Smooth muscle cell (in vitro differentiated cells): ENCODE results near the gene COL18A1. TPM values are rescaled to one million over a fixed set of nuclear protein-coding genes. Genes with fewer than 3 reads are reported as not detected.

Experiments used
- DNase-seq: peaks from one replicate; lab custom pipeline; 2025; ENCODE audit not compliant: unreplicated experiment; lab: John Stamatoyannopoulos, UW
- H2AFZ ChIP-seq: fragments of 200-600 bp; sonication (generic); 2 replicates; pipeline ENCODE4 v1.6.0; 2016; ENCODE audit warnings: antibody characterized with exemption, low read depth, mild to moderate bottlenecking
- H3F3A ChIP-seq: fragments of 200-600 bp; sonication (generic); 2 replicates; pipeline ENCODE4 v1.6.0; 2017; ENCODE audit warnings: antibody characterized with exemption, low read depth
- H3K27ac ChIP-seq: fragments of 200-600 bp; sonication (generic); 2 replicates; pipeline ENCODE4 v1.5.1; 2016; ENCODE audit warnings: low read depth, mild to moderate bottlenecking
- H3K27me3 ChIP-seq: fragments of 200-600 bp; sonication (generic); 2 replicates; pipeline ENCODE4 v1.6.1; 2016; ENCODE audit warnings: low read depth, mild to moderate bottlenecking
- H3K36me3 ChIP-seq: fragments of 200-600 bp; sonication (generic); 2 replicates; pipeline ENCODE4 v1.5.1; 2016; ENCODE audit warnings: low read depth
- H3K4me1 ChIP-seq: fragments of 200-600 bp; sonication (generic); 2 replicates; pipeline ENCODE4 v1.5.1; 2016; ENCODE audit warnings: low read depth
- H3K4me2 ChIP-seq: fragments of 200-600 bp; sonication (generic); 2 replicates; pipeline ENCODE4 v1.6.0; 2016; ENCODE audit warnings: mild to moderate bottlenecking
- H3K4me3 ChIP-seq: fragments of 200-600 bp; sonication (generic); 2 replicates; pipeline ENCODE4 v1.5.1; 2016; ENCODE audit warnings: mild to moderate bottlenecking
- H3K79me2 ChIP-seq: fragments of 200-600 bp; sonication (generic); 2 replicates; pipeline ENCODE4 v1.6.0; 2016; ENCODE audit warnings: low read depth, mild to moderate bottlenecking
- H3K9ac ChIP-seq: fragments of 200-600 bp; sonication (generic); 2 replicates; pipeline ENCODE4 v1.6.0; 2016; ENCODE audit warnings: low read depth
- H3K9me3 ChIP-seq: fragments of 200-600 bp; sonication (generic); replicated peaks from 2 replicates; pipeline ENCODE4 v1.5.1; 2016; ENCODE audit warnings: low read depth
- H4K20me1 ChIP-seq: fragments of 200-600 bp; sonication (generic); 2 replicates; pipeline ENCODE4 v1.6.0; 2016; ENCODE audit warnings: low read depth
- WGBS: methylation state at CpG from one replicate; pipeline ENCODE4 v1.1.7; 2016; ENCODE audit warnings: low lambda C conversion rate; 5-methylcytosine and 5-hydroxymethylcytosine counted together
- polyA plus RNA-seq: library from polyadenylated mRNA; unstranded; fragments of >200 nt; fragmentation: Nextera tagmentation; extraction: Ambion mirVana; gene quantifications from 2 replicates; pipeline ENCODE4 v1.2.1, GENCODE V29; 2016
- total RNA-seq: library from RNA; depleted of rRNA; stranded (reverse); fragments of >200 nt; gene quantifications from 2 replicates; pipeline ENCODE4 v1.2.3, GENCODE V29; 2014
- TF ChIP-seq, protein P1 (sequence below): fragments of 200-600 bp; sonication (generic); IDR thresholded peaks from 2 replicates; pipeline ENCODE4 v1.5.1; 2017; ENCODE audit warnings: borderline replicate concordance, mild to moderate bottlenecking, antibody characterized with exemption; ENCODE audit not compliant: insufficient read depth, poor library complexity, severe bottlenecking

COL18A1 gene
- total and polyA plus RNA-seq, 2 experiments from 2014 or later = 192 to 485 TPM

DNA sequence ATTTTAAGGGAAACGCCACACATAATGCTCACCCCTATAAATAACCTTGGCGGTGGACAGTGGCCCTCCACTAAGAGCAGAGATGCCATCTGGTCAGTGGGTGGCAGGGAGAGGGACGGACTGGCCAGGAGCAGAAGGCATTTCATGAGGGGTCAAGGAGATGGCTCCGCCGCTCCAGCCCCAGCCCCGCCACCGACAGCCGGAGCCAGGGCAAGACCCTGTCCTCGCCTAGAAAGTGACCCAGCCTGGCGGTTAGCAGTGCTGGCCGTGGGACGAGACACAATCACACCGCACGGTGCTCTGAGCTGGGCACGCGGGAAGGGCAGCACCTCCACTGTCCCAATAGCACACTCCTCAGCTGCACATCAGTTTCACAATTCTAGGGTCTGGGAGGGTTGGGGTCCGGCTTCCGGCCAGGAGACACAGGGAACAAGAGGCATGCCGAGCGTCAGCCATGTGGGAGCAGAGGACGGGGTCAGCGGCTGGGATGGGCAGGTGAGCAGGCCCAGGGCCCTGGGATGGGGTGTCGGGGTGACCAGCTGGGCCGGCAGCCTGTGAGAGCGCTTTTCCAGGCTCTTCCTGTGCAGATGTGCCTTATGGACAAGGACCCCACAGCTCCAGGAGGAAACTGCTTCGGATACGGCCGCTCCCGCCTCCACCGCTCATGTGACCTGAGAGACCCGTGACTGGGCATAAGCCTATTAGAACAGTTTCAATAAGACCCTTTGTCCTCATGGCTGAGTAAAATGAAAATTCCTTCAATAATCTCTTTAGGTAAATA is 131.5 kb downstream of the COL18A1 start:
- no peak for DNase-seq
- H3K79me2 ChIP-seq = no peaks in the 10 kb centered on the region
- H3K4me3 ChIP-seq = no peak overlapping the region
- 93% methylated on average over 31 of the region's 31 CpGs for WGBS
- no peak overlapping the region for H3K9ac ChIP-seq
- no peaks in the 10 kb centered on the region for H3K36me3 ChIP-seq
- H3K9me3 ChIP-seq = no peaks in the 10 kb centered on the region
- H3F3A ChIP-seq = no peaks in the 10 kb centered on the region
- H2AFZ ChIP-seq = no peak overlapping the region
- H3K27me3 ChIP-seq = no peaks in the 10 kb centered on the region
- no peaks in the 10 kb centered on the region for H4K20me1 ChIP-seq
- no peak overlapping the region for H3K4me2 ChIP-seq
- TF ChIP-seq, protein P1, sequence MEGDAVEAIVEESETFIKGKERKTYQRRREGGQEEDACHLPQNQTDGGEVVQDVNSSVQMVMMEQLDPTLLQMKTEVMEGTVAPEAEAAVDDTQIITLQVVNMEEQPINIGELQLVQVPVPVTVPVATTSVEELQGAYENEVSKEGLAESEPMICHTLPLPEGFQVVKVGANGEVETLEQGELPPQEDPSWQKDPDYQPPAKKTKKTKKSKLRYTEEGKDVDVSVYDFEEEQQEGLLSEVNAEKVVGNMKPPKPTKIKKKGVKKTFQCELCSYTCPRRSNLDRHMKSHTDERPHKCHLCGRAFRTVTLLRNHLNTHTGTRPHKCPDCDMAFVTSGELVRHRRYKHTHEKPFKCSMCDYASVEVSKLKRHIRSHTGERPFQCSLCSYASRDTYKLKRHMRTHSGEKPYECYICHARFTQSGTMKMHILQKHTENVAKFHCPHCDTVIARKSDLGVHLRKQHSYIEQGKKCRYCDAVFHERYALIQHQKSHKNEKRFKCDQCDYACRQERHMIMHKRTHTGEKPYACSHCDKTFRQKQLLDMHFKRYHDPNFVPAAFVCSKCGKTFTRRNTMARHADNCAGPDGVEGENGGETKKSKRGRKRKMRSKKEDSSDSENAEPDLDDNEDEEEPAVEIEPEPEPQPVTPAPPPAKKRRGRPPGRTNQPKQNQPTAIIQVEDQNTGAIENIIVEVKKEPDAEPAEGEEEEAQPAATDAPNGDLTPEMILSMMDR = no peak
- no peak overlapping the region for H3K27ac ChIP-seq
- no peaks in the 10 kb centered on the region for H3K4me1 ChIP-seq

GRCh38 chr21:45537111-45537745 is 132.3 kb downstream of the COL18A1 start:
- Histone ChIP-seq H3K4me2 (no peak overlapping the region), H4K20me1 (no peaks in the 10 kb centered on the region), H3K9me3 (no peaks in the 10 kb centered on the region), H3K4me3 (no peak overlapping the region), H3K36me3 (no peaks in the 10 kb centered on the region), H3K4me1 (no peaks in the 10 kb centered on the region), H3K79me2 (no peaks in the 10 kb centered on the region), H2AFZ (no peak overlapping the region), H3F3A (no peaks in the 10 kb centered on the region), H3K27me3 (no peaks in the 10 kb centered on the region), H3K27ac (no peak overlapping the region), H3K9ac (no peak overlapping the region)
- DNase-seq = no peak
- TF ChIP-seq, protein P1 = no peak
- 98% methylated on average over 26 of the region's 37 CpGs for WGBS

- no peak overlapping the region for H3K4me2 ChIP-seq
- no peaks in the 10 kb centered on the region for H3K36me3 ChIP-seq
- DNase-seq = no peak
- H3K9me3 ChIP-seq = no peaks in the 10 kb centered on the region
- no peaks in the 10 kb centered on the region for H3F3A ChIP-seq
- no peaks in the 10 kb centered on the region for H3K79me2 ChIP-seq
- WGBS = 96% methylated on average over 20 of the region's 27 CpGs
- no peak overlapping the region for H2AFZ ChIP-seq
- H3K27me3 ChIP-seq = no peaks in the 10 kb centered on the region
- TF ChIP-seq, protein P1 = no peak
- H3K9ac ChIP-seq = no peak overlapping the region
- no peak overlapping the region for H3K27ac ChIP-seq
- H3K4me3 ChIP-seq = no peak overlapping the region
- no peaks in the 10 kb centered on the region for H4K20me1 ChIP-seq
- no peaks in the 10 kb centered on the region for H3K4me1 ChIP-seq
These were observed 132.9 kb downstream of the COL18A1 start for GRCh38 chr21:45537746-45538291.
